Fibroblast of villous mesenchyme (primary cell): ENCODE measurements around the gene OR2A25. TPM values are rescaled to one million over a fixed set of nuclear protein-coding genes. Genes with fewer than 3 reads are reported as not detected.

Experiments used
- DNase-seq: peaks from one replicate; pipeline ENCODE4 v3.0.0-alpha.2; 2010; ENCODE audit warnings: low read depth
- H3K4me3 ChIP-seq: 2 replicates; pipeline ENCODE4 v1.5.1; 2011; ENCODE audit warnings: low read depth, mild to moderate bottlenecking, low read length
- CTCF ChIP-seq: IDR thresholded peaks from 2 replicates; pipeline ENCODE4 v1.5.1; 2012; ENCODE audit warnings: low read depth, mild to moderate bottlenecking, low read length; ENCODE audit not compliant: insufficient read depth
- total RNA-seq: library from RNA; depleted of rRNA; stranded (reverse); fragments of >200 nt; gene quantifications from 2 replicates; pipeline ENCODE4 v1.2.3, GENCODE V29; 2012

Gene OR2A25
- total RNA-seq, 1 donor = not detected

DNA sequence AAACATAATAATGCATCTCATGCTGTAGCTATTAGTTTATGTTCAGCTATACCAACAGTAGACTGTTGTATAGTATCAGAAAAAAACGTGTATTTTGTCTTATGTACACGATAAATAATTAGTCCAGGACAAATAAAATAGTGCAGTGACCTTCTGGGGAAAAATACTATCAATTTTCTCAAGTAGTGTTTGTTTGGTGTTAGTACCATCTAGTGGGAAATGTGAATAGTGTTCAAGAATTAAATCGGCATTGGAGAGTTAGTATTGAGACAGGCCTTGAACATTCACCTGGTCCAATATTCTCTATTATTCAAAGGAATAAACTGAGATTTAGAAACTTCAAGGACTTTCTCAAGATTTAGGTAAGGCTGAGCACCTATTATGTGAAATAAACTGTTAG, 42.5 kb upstream of the OR2A25 start:
- DNase-seq = peak; percentile 57
- no peak overlapping the region for H3K4me3 ChIP-seq

GRCh38 chr7:144027974-144028373, 41.6 kb upstream of the OR2A25 start:
- TF ChIP-seq CTCF = no peak

More for the DNA sequence above, 42.5 kb upstream of the OR2A25 start:
- peak; percentile 64 for TF ChIP-seq CTCF

GRCh38 chr7:144028547-144028946, 41.1 kb upstream of the OR2A25 start:
- H3K4me3 ChIP-seq = no peak overlapping the region
- peak; percentile 45 for DNase-seq
- TF ChIP-seq CTCF = no peak

More at GRCh38 chr7:144027974-144028373, 41.6 kb upstream of the OR2A25 start:
- no peak for DNase-seq
- H3K4me3 ChIP-seq = no peak overlapping the region

GRCh38 chr7:144032516-144032915, 37.1 kb upstream of the OR2A25 start:
- no peak overlapping the region for H3K4me3 ChIP-seq
- DNase-seq = peak; percentile 45
- no peak for TF ChIP-seq CTCF

DNA sequence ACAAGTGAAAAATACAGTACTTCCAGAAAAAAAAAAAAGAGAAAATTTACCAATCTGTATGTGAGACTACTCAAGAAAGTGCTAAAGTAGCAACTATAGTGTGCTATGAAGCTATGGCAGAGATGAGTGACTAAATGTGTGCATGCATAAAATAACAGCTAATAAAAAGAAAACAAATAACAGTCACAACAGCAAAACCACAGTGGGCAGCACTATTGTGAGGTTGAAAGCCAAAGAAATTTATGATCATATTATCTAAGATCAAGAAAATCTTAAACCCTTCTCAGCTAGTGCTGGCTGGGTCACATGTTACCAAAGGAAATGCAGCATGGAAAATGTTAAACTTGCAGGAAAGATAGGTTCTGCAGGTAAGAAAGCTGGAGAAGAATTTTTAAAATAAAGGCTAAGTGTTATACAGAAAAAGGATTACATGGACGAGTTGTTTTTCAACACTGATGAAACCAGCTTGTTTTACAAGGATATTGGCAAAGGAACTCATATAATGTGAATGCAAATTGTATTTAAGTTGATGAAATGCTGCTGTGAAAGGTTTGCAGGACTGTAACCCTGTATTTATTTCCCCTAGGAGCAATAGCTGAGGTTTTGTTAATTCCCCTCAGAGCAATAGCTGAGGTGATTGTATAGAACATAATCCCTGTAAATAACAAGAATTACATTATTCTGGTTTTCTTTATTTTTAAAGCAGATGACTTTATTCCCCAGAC, 36.5 kb upstream of the OR2A25 start:
- H3K4me3 ChIP-seq = no peak overlapping the region
- no peak for TF ChIP-seq CTCF
- no peak for DNase-seq

DNA sequence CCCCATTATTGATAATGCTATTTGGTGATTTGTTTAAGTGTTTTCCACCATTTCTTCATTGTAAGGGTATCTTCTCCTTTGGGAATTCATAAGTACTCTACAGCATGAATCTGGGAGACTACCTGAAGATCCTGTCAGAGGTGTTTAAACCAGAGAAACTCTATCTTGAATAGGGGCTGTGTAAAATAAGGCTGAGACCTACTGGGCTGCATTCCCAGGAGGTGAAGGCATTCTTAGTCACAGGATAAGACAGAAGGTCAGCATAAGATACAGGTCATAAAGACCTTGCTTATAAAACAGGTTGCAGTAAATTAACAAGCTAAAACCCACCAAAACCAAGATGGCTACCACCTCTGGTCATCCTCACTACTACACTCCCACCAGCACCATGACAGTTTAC, 34.2 kb upstream of the OR2A25 start:
- TF ChIP-seq CTCF = no peak
- DNase-seq = no peak
- no peak overlapping the region for H3K4me3 ChIP-seq
